ENCODE measurements around the gene SSTR4. TPM values are rescaled to one million over a fixed set of nuclear protein-coding genes. Genes with fewer than 3 reads are reported as not detected.

The SSTR4 gene
- total and polyA plus RNA-seq, 2 donors (not counting 3 experiments of a cell fraction or from before 2014, with no cell fraction given) = not detected

- H2AFZ ChIP-seq (ENCODE audit: low read depth, low read length) = no peak overlapping the region
- no peak overlapping the region for H3K27ac ChIP-seq (ENCODE audit: insufficient read depth, low read depth, low read length)
- peaks cover 0 to 2% of the 10 kb centered on the region in 2 experiments for H3K27me3 ChIP-seq (ENCODE audit: control insufficient read depth in 2 of 2, insufficient read depth in 2 of 2, low read length in 2 of 2)
- no TSS peak for BruUV-seq (replicated peaks)
- ChIA-PET CTCF (interaction anchor here (0.8 kb wide), 1 partner anchor 306 kb away, joined by 3 read pairs; no protein-coding TSS in a partner anchor), POLR2A (no interaction called here)
- dilution Hi-C loops (cut with MboI; ENCODE audit: extremely low pct_ligation_motif_present, low sequenced_read_pairs) (no loop called here), intact Hi-C loops (cut with micrococcal nuclease) (no loop called here)
- H3K4me3 ChIP-seq (replicated peaks in 1 of 3; ENCODE audit: insufficient read depth in 1 of 3, low read depth in 1 of 3, low read length in 3 of 3) = no peak overlapping the region
- no peak for DNase-seq (ENCODE audit: low read depth, low spot score)
- no peaks in the 10 kb centered on the region for H3K4me1 ChIP-seq (ENCODE audit: control insufficient read depth, extremely low read depth, insufficient read depth, low read length)
- H4K20me1 ChIP-seq (replicated peaks; ENCODE audit: control insufficient read depth, extremely low read depth, insufficient read depth, low read length) = no peaks in the 10 kb centered on the region
- FAIRE-seq = no peak
- H3K36me3 ChIP-seq (ENCODE audit: control insufficient read depth in 2 of 2, extremely low read depth in 1 of 2, insufficient read depth in 2 of 2, low read length in 2 of 2) = no peaks in the 10 kb centered on the region
- TF ChIP-seq CTCF (IDR thresholded peaks at IDR 0.05; ENCODE audit: extremely low read depth in 1 of 2, insufficient read depth in 1 of 2, low read depth in 1 of 2, low read length in 2 of 2) (no peak), FOS (IDR thresholded peaks at IDR 0.05; ENCODE audit: borderline replicate concordance, insufficient read depth, low read length) (no peak), POLR2A (IDR thresholded peaks at IDR 0.05; ENCODE audit: low read depth, low read length) (no peak), EZH2 (IDR thresholded peaks at IDR 0.05; ENCODE audit: borderline replicate concordance, low read depth, low read length, severe bottlenecking) (no peak), JUN (IDR thresholded peaks at IDR 0.05; ENCODE audit: borderline replicate concordance, insufficient read depth, insufficient read length, low read depth) (no peak), MAX (IDR thresholded peaks at IDR 0.05; ENCODE audit: insufficient read depth, insufficient read length) (no peak), POLR2AphosphoS5 (IDR thresholded peaks at IDR 0.05; ENCODE audit: insufficient read depth, low read depth, low read length) (no peak), GATA2 (IDR thresholded peaks at IDR 0.05; ENCODE audit: insufficient read depth, insufficient read length, low read depth, low read length) (no peak), MYC (IDR thresholded peaks at IDR 0.05; ENCODE audit: low read depth, low read length) (no peak)
- H3K9me3 ChIP-seq (replicated peaks; ENCODE audit: control insufficient read depth, insufficient read depth, low read length) = no peaks in the 10 kb centered on the region
- H3K79me2 ChIP-seq (ENCODE audit: control insufficient read depth, insufficient read depth, low read length) = no peaks in the 10 kb centered on the region
- no peak overlapping the region for H3K4me2 ChIP-seq (ENCODE audit: insufficient read depth, low read length)
- H3K9ac ChIP-seq (replicated peaks; ENCODE audit: extremely low read depth, insufficient read depth, low read length) = no peak overlapping the region
- no peaks in the 10 kb centered on the region for H3K9me1 ChIP-seq (replicated peaks; ENCODE audit: control insufficient read depth, extremely low read depth, insufficient read depth, low read length)
Measured at GRCh38 chr20:22998476-22998875, 36.6 kb upstream of the SSTR4 start.
